Measurements from ENCODE around the gene APIP.

APIP gene

DNA sequence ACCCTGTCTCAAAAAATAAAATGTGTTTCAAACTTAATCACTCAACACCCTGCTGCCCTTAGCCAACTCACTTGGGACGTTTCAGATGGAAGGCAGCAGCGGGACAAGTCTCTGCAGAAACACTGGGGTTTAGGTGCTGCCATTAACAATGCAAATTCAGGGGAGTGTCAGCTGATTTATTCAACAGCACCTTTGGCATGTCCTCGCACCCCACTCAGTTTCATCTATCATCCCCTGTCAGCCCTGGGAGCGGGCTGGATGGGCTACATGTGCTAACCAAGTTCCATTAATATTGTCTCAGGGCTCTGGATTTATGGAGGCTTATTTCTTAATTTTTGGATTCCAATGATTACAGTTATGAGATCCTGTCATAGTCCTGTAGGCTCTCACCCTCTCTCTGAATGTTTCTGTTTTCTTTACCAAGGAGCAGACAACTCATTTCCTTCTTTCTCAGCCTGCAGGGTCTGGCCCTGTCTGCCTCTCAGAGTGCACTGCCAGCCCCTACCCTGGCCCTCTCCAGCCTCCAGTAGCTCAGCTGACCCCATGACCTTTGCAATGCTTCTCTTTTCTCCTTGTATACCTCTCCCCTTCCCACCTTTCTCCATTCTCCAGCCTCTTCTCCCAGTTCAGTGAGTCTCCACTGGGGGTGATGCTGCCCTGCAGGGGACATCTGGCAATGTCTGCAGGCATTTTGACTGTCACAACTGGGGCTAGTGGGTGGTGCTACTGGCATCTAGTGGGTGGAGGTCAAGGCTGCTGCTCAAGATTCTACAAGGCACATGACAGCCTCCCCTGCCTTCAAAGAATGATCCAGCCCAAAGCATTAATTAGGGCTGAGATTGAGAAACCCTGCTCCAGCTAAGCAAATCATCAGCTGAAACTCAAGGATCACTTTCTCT, 79.0 kb downstream of the APIP start:
- no peak for DNase-seq

- no peak for DNase-seq
Observed at GRCh38 chr11:34833602-34834001, 82.6 kb downstream of the APIP start.

Measured in right hindlimb (tissue), 1 donor.